GM19043 (cell line): ENCODE results near the gene MYOM3.
"Not testable (repeated sequence)": the region's sequence is repeated elsewhere in the genome, so short reads cannot be mapped to it uniquely, and the experiment has no call there.

Experiments used
- ATAC-seq: cut with Tn5 transposase; IDR thresholded peaks from one replicate; pipeline ENCODE4 v1.9.1; 2021; ENCODE audit warnings: low read depth; ENCODE audit not compliant: unreplicated experiment

The MYOM3 gene

DNA sequence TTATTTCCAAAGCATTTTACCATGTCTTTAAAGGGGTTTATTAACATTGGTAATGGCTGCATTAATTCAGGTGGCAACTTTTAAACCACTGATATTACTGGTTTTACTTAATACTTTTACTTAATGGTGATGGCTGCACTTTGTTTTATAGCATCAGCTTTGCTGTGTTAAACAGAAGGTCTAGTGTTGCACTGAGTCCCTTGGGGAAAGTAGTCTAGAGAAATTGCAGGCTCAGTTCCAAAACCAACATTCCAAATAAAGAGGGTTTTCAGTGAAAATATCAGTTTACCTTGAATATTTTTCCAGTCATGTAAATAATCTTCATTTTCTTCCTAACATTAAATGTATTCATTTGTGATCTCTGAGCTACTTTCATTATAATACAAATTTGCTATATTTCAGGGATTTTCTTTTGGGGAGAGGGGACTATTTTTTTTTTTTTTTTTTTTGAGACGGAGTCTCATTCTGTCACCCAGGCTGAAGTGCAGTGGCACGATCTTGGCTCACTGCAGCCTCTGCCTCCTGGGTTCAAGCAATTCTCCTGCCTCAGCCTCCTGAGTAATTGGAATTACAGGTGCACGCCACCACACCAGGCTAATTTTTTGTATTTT lies 103.3 kb downstream of the MYOM3 start:
- not testable (repeated sequence) for ATAC-seq

DNA sequence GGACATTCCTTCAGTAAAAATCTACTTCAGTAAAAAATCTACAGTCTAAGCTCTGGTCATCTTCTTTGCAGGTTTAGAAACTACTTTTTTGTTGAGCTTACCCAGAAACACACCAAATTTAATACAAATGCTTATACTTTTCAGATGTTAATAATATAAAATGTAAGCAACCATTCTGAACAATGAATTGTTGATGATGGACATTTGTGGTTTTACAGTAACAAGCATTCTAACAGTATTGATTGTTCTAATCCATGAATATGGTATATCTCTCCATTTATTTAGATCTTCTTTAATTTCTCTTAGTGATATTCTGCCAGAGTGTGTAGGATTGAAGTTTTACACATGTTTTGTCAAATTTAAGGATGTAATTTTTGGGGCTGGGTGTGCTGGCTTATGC lies 104.9 kb downstream of the MYOM3 start:
- no peak for ATAC-seq
